ENCODE results near the gene DUSP10. TPM values are rescaled to one million over a fixed set of nuclear protein-coding genes. Genes with fewer than 3 reads are reported as not detected.
A peak's percentile ranks its signal among the peaks of the same experiment; 100 is the strongest.

DUSP10 gene
- polyA plus RNA-seq, 1 experiment, result 35.9 TPM

- ChIA-PET POLR2A (no interaction called here), CTCF (interaction anchor here (2.5 kb wide), 1 partner anchor 755 kb away, joined by 12 read pairs; no protein-coding TSS in a partner anchor)
- no peak for DNase-seq (ENCODE audit: low read depth, low spot score)
- H3K4me3 ChIP-seq (ENCODE audit: low read depth, low read length), result no peak overlapping the region
- no peak overlapping the region for H3K27ac ChIP-seq (ENCODE audit: low read depth, low read length)
- H3K9me3 ChIP-seq (ENCODE audit: control insufficient read depth, insufficient read depth, low read length), result no peaks in the 10 kb centered on the region
- H3K27me3 ChIP-seq (ENCODE audit: control insufficient read depth, insufficient read depth, low read length), result no peaks in the 10 kb centered on the region
- TF ChIP-seq, protein P1, sequence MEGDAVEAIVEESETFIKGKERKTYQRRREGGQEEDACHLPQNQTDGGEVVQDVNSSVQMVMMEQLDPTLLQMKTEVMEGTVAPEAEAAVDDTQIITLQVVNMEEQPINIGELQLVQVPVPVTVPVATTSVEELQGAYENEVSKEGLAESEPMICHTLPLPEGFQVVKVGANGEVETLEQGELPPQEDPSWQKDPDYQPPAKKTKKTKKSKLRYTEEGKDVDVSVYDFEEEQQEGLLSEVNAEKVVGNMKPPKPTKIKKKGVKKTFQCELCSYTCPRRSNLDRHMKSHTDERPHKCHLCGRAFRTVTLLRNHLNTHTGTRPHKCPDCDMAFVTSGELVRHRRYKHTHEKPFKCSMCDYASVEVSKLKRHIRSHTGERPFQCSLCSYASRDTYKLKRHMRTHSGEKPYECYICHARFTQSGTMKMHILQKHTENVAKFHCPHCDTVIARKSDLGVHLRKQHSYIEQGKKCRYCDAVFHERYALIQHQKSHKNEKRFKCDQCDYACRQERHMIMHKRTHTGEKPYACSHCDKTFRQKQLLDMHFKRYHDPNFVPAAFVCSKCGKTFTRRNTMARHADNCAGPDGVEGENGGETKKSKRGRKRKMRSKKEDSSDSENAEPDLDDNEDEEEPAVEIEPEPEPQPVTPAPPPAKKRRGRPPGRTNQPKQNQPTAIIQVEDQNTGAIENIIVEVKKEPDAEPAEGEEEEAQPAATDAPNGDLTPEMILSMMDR (IDR thresholded peaks at IDR 0.05; ENCODE audit: low read depth, low read length), result no peak
These were observed 41.4 kb downstream of the DUSP10 start for GRCh38 chr1:221700536-221700935.

- H3K9me3 ChIP-seq (ENCODE audit: control insufficient read depth, insufficient read depth, low read length), result no peaks in the 10 kb centered on the region
- no peak overlapping the region for H3K4me3 ChIP-seq (ENCODE audit: low read depth, low read length)
- CTCF ChIA-PET, result interaction anchor here (0.5 to 2.5 kb wide), 3 partner anchors 198 to 756 kb away, joined by 3 to 12 read pairs (median 4); no protein-coding TSS in a partner anchor
- H3K27ac ChIP-seq (ENCODE audit: low read depth, low read length), result no peak overlapping the region
- TF ChIP-seq, protein P1 (IDR thresholded peaks at IDR 0.05; ENCODE audit: low read depth, low read length), result no peak
- DNase-seq (ENCODE audit: low read depth, low spot score), result no peak
- POLR2A ChIA-PET, result no interaction called here
- no peaks in the 10 kb centered on the region for H3K27me3 ChIP-seq (ENCODE audit: control insufficient read depth, insufficient read depth, low read length)
These were observed 41.8 kb downstream of the DUSP10 start for GRCh38 chr1:221699978-221700519.

GRCh38 chr1:221699577-221699976 is 42.3 kb downstream of the DUSP10 start:
- TF ChIP-seq, protein P1 (IDR thresholded peaks at IDR 0.05; ENCODE audit: low read depth, low read length), result no peak
- no peak for DNase-seq (ENCODE audit: low read depth, low spot score)
- peak overlapping the region; percentile 22 for H3K27ac ChIP-seq (ENCODE audit: low read depth, low read length)
- ChIA-PET POLR2A (no interaction called here), CTCF (interaction anchor here (0.5 to 2.5 kb wide), 3 partner anchors 198 to 756 kb away, joined by 3 to 12 read pairs (median 4); no protein-coding TSS in a partner anchor)
- H3K9me3 ChIP-seq (ENCODE audit: control insufficient read depth, insufficient read depth, low read length), result no peaks in the 10 kb centered on the region
- H3K4me3 ChIP-seq (ENCODE audit: low read depth, low read length), result no peak overlapping the region
- no peaks in the 10 kb centered on the region for H3K27me3 ChIP-seq (ENCODE audit: control insufficient read depth, insufficient read depth, low read length)

GRCh38 chr1:221698579-221699349 is 43.1 kb downstream of the DUSP10 start:
- no peak for DNase-seq (ENCODE audit: low read depth, low spot score)
- ChIA-PET CTCF (interaction anchor here (1.1 to 2.5 kb wide), 2 partner anchors 220 to 757 kb away, joined by 3 to 12 read pairs; no protein-coding TSS in a partner anchor), POLR2A (no interaction called here)
- H3K27me3 ChIP-seq (ENCODE audit: control insufficient read depth, insufficient read depth, low read length), result no peaks in the 10 kb centered on the region
- H3K4me3 ChIP-seq (ENCODE audit: low read depth, low read length), result no peak overlapping the region
- no peaks in the 10 kb centered on the region for H3K9me3 ChIP-seq (ENCODE audit: control insufficient read depth, insufficient read depth, low read length)
- H3K27ac ChIP-seq (ENCODE audit: low read depth, low read length), result no peak overlapping the region
- TF ChIP-seq, protein P1 (IDR thresholded peaks at IDR 0.05; ENCODE audit: low read depth, low read length), result no peak

DNA sequence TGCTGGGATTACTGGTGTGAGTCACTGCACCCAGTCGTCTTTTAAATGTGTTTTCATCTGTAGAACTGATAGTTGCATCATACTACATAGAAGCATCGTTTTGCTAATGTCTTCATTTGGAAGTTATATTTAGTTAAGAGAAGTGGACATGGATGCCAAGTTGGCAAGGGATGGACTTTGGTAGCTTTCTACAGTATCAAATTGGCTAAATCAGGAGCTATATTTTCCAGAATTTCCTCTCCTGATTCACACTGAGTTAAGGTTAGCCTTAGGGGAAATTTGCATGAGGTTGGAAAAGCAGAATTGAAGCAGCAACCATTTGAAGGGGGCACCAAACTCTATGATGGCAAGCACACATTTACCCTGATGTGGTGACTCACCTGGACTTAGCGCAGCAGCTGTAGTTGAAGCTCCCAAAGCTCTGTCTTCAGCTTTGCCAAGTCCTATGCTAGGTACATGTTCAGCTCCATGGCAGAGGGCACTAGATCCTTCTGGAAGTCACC is 43.9 kb downstream of the DUSP10 start:
- Histone ChIP-seq H3K27me3 (ENCODE audit: control insufficient read depth, insufficient read depth, low read length) (no peaks in the 10 kb centered on the region), H3K27ac (ENCODE audit: low read depth, low read length) (no peak overlapping the region), H3K9me3 (ENCODE audit: control insufficient read depth, insufficient read depth, low read length) (no peaks in the 10 kb centered on the region), H3K4me3 (ENCODE audit: low read depth, low read length) (no peak overlapping the region)
- ChIA-PET CTCF (interaction anchor here (1.3 kb wide), 1 partner anchor 155 kb away, joined by 5 read pairs; no protein-coding TSS in a partner anchor), POLR2A (interaction anchor here (0.5 kb wide), 1 partner anchor 381 kb away, joined by 4 read pairs; no protein-coding TSS in a partner anchor)
- no peak for DNase-seq (ENCODE audit: low read depth, low spot score)
- TF ChIP-seq, protein P1 (IDR thresholded peaks at IDR 0.05; ENCODE audit: low read depth, low read length), result no peak

All from AG04450 (cell line).